HL-60 (cell line): ENCODE results near the gene EYA2.

Experiments
- DNase-seq, 2 experiments: peaks; one replicate each; pipeline ENCODE4 v3.0.0-alpha.2; 2010 to 2020; ENCODE audit warnings: low read depth in 1 of 2, low spot score in 1 of 2
- H3K27ac ChIP-seq: fragments of 250-450 bp; sonication (Bioruptor Pico); replicated peaks from 2 replicates; pipeline ENCODE4 v1.5.1; 2020; ENCODE audit warnings: mild to moderate bottlenecking, moderate library complexity
- H3K27me3 ChIP-seq: fragments of 250-450 bp; sonication (Bioruptor Pico); 2 replicates; pipeline ENCODE4 v1.5.1; 2021; ENCODE audit warnings: mild to moderate bottlenecking, moderate library complexity; ENCODE audit not compliant: insufficient read depth, poor library complexity, severe bottlenecking
- H3K4me3 ChIP-seq: replicated peaks from 2 replicates; pipeline ENCODE4 v1.5.1; 2011; ENCODE audit warnings: mild to moderate bottlenecking, control low read depth, low read length; ENCODE audit not compliant: insufficient read depth
- CTCF ChIP-seq: IDR thresholded peaks from one replicate; pipeline ENCODE4 v1.5.1; 2011; ENCODE audit warnings: low read length, control low read depth, inconsistent platforms; ENCODE audit not compliant: insufficient read depth
- GABPA ChIP-seq: IDR thresholded peaks from 2 replicates; pipeline ENCODE4 v1.6.1; 2012; ENCODE audit warnings: low read depth
- POLR2AphosphoS5 ChIP-seq: IDR thresholded peaks from 2 replicates; pipeline ENCODE4 v1.6.1; 2012; ENCODE audit warnings: low read depth
- REST ChIP-seq: IDR thresholded peaks from 2 replicates; pipeline ENCODE4 v1.6.1; 2012; ENCODE audit warnings: low read depth; ENCODE audit not compliant: insufficient replicate concordance
- SPI1 ChIP-seq: IDR thresholded peaks from 2 replicates; pipeline ENCODE4 v1.6.1; 2012; ENCODE audit warnings: low read depth, mild to moderate bottlenecking, borderline replicate concordance

Gene EYA2

GRCh38 chr20:46937533-46938226 is 43.0 kb downstream of the EYA2 start:
- no peak overlapping the region for H3K4me3 ChIP-seq
- no peak overlapping the region for H3K27ac ChIP-seq
- TF ChIP-seq SPI1 (no peak), REST (no peak), POLR2AphosphoS5 (no peak), CTCF (no peak), GABPA (no peak)
- no peaks in the 10 kb centered on the region for H3K27me3 ChIP-seq
- DNase-seq = no peak

- Histone ChIP-seq H3K27ac (no peak overlapping the region), H3K27me3 (no peaks in the 10 kb centered on the region), H3K4me3 (no peak overlapping the region)
- TF ChIP-seq SPI1 (no peak), GABPA (no peak), POLR2AphosphoS5 (no peak), REST (no peak), CTCF (no peak)
- no peak for DNase-seq
Measured at GRCh38 chr20:46938434-46938833, 43.8 kb downstream of the EYA2 start.

GRCh38 chr20:46939031-46939965 is 44.7 kb downstream of the EYA2 start:
- H3K4me3 ChIP-seq = no peak overlapping the region
- H3K27me3 ChIP-seq = no peaks in the 10 kb centered on the region
- DNase-seq = no peak
- no peak overlapping the region for H3K27ac ChIP-seq
- no peak for TF ChIP-seq CTCF
- TF ChIP-seq POLR2AphosphoS5 = no peak
- TF ChIP-seq GABPA = no peak
- no peak for TF ChIP-seq SPI1
- no peak for TF ChIP-seq REST
